Activated T-cell treated with anti-CD3 and anti-CD28 coated beads for 1 hour (primary cell): ENCODE results near the gene FAM13B.
A peak's percentile ranks its signal among the peaks of the same experiment; 100 is the strongest.
"Not testable (repeated sequence)": the region's sequence is repeated elsewhere in the genome, so short reads cannot be mapped to it uniquely, and the experiment has no call there.

Experiments used
- DNase-seq: peaks from one replicate; pipeline ENCODE4 v3.0.0-alpha.2; 2020; ENCODE audit warnings: low read depth

FAM13B gene

DNA sequence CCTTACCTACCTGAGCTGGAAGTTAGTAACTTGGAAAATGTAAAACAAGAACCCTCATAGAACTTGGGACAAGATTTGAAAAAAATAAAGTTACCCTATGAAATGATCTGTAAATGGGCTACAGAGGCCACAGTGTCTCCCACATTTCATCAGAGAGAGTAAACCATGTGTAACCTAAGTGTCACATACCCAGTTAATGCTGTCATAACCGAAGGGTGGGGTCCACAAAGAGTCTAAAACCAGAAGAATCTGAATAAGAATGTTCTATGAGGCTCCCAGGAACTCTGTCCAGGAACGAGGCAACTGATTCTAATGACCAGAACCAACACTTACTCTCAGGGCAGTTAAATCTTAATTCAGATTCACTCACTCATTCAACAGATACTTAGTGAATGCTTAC is 1.0 kb upstream of the FAM13B start:
- DNase-seq = no peak

DNA sequence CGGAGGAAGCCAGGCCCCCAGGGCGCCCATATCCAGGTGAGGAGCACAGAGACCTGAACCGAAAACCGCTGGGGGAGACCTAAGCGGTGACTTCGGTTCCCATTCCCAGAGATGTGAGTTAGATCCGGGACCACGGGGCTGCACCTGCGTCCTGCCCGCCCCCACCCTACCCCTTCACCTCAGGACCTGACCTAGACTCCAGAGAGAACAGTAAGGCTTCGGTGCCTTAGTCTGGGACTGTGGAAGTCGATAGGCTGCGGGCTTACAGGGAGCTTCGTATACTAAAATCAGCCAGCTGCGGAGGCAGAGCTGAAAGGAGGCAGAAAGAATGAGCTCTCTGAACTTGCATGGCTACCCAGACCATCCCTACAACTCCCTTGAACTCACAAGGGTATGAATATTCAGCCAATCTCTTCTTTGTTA is 518 bp upstream of the FAM13B start:
- no peak for DNase-seq

DNA sequence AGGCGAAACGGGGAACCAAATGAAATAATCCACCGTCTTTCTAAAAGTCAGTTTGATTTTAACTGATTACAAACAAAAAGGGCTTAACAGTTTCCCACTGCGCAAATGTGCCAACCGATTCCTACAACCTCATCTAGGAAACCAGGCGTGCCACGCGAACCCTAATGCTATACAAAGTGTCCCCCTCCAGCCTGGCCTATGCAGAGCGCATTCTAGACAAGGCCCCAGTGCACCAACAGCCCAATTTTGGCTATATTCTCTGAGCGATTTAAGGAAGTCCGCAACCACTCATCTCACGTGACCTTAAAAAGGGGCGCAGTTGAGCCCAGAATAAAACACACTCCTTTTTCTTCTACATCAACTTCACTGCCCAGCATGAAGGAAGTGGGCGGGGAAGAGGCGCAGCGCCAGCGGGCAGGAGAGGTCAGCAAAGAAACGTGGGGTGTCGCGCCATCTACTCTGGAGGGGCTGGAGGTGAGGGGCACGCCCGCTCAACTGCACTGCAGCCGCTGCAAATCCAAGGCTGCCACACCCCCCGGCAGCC is 779 bp downstream of the FAM13B start:
- peak; percentile 21 for DNase-seq

DNA sequence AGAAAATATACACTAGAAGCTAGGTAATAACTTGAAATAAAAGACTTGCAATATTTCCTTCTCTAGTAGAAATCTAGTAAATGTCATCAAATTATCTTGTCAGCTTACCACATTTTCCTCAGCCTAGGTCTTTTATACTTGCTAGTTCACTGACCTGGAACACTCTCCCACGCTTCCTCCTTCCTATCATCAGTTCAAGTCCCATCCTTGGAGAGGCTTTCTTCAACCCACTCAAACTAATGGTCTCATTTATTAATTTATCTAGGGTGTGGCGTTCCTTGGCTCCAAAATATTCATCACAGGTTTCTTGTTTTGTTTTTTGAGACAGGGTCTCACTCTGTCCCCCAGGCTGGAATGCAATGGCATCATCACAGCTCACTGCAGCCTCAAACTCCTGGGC is 2.9 kb downstream of the FAM13B start:
- no peak for DNase-seq

DNA sequence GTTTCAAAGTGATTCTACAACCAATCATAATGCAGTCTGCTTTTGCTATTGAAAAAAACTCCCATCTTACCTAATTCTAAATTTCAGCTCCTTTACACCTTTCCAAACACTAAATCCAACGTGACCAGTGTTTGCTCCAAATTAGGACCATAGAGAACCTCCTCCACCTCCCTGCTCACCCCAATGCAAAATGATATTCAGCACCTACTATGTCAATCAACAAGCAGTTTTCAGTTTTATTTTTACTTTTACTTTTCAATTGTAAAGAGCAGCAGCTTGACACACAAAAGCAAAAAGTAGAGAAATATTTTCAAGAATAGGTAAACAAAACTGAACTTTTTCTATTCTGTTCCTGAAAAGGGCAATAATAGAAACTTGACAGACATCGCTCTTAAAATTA is 3.4 kb downstream of the FAM13B start:
- DNase-seq = no peak

DNA sequence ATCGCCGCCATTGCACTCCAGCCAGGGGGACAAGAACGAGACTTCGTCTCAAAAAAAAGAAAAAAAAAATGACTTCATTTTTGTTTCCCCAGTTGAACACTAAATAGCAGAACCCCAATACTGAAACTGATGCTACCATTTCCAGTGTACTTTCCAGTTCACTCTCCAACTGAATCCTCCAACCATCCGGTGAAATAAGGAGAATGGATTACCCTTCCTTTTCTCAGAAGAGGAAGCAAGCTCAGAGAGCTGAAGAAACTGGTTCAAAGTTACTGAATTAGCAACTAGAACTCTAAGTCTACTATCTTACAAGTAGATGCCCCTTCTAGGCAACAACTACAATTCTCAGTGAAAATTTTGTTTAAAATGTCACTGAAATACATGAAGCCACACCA is 3.9 kb downstream of the FAM13B start:
- DNase-seq = no peak

DNA sequence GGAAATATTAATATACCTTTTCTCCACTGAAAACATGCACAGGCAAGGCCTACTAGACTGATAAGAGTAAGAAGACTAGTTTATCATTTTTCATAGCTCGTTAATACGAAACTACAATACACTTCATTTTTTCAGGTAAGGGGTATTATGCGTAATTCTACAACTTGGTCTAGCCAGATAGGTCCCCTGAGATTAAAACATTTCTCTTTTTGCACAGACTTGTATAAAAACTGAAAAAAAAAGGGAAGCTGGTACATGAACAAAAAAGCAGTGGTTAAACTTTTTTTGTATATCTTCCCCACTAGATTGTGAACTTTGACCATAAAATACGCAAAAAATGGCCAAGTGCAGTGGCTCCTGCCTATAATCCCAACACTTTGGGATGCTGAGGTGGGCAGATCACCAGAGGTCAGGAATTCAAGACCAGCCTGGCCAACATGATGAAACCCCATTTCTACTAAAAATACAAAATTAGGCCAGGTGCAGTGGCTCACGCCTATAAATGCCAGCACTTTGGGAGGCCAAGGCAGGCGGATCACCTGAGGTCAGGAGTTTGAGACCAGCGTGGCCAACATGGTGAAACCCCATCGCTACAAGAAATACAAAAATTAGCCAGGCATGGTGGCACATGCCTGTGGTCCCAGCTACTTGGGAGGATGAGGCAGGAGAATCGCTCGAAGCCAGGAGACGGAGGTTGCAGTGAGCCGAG is 4.5 kb downstream of the FAM13B start:
- not testable (repeated sequence) for DNase-seq

DNA sequence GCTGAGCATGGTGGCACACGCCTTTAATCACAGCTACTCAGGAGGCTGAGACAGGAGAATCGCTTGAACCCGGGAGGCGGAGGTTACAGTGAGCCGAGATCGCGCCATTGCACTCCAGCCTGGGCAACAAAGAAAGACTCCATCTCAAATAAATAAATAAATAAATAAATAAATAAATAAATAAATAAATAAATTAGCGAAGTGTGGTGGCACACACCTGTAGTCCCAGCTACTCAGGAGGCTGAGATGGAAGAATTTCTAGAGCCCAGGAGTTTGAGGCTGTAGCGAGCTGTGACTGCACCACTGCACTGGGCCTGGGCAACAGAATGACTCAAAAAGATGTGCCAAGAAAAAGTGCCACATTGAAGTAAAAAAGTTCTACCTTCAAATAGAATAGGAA is 6.1 kb downstream of the FAM13B start:
- not testable (repeated sequence) for DNase-seq

DNA sequence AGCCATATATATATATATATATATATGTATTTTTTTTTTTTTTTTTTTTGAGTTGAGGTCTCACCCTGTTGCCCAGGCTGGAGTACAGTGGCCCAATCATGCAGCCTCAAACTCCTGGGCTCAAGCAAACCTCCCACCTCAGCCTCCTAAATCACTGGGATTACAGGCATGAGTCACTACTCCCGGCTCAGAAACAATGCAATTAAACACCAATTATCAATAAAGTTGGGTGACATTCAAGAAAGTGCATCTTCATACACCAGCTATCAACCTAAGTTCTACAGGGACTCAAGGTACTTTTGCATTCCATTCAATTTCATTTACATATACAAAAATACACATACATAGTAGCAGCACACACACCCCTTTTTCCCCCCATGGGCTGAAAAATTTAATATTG is 7.6 kb downstream of the FAM13B start:
- no peak for DNase-seq

DNA sequence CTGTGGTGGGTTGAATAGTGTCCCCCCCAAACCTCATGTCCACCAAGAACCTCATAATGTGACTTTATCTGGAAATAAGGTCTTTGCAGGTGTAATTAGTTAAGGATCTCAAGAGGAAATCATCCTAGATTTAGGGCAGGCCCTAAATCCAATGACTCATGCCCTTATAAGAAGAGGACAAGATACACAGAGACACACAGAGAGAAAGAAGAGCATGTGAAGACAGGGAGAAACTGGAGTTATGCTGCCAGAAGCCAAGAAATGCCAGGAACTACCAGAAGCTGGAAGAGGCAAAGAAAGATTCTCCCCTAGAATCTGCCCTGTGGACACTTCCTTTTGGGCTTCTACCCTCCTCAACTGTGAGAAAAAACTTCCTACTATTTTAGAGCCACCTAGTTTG is 8.8 kb downstream of the FAM13B start:
- DNase-seq = no peak

DNA sequence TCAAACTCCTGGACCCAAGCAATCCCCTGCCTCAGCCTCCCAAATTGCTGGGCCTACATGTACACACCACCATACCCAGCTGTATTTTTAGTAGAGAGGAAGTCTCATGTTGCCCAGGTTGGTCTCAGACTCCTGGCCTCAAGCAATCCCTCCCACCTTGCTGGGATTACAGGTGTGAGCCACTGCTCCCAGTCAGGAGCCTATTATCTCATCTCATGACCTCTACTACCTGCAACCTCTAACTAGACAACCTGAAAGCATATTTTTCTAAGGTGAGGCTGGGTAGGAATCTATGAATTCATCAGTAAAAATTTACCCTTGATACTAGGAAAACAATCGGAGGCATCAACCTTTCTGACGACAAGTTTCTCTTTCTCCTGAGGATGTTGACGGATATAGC is 10.0 kb downstream of the FAM13B start:
- DNase-seq = no peak

DNA sequence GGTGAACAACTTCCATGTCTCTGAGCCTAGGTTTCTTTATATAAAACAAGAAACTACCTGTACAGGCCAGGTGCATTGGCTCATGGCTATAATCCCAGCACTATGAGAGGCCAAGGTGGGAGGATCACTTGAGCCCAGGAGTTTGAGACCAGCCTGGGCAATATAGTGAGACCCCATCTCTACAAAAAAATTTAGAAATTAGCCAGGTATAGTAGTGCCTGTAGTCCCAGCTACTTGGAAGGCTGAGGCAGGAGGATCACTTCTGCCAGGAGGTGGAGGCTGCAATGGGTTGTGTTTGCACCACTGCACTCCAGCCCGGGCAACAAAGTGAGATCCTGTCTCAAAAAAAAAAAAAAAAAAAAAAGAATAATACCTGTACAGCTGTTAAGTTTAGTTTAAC is 11.1 kb downstream of the FAM13B start:
- DNase-seq = no peak

DNA sequence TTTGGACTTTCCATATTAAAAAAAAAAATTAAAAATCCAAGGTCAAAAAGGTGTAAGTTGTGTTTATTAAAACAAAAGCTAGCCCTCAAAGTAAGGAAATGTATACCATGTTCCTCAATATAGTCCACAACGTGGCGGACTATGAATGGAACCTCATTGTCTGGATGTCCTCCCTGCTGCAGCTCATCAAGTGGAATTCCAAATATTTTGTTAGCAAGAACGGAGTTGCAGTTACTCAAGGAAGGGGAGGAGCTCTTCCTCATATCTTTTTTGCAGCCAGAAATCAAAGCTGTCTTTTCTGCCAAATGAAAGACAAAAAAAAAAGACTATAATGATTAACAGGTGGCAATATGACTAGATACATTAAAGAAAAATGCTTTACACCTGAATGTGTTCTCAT is 14.0 kb downstream of the FAM13B start:
- DNase-seq = no peak

DNA sequence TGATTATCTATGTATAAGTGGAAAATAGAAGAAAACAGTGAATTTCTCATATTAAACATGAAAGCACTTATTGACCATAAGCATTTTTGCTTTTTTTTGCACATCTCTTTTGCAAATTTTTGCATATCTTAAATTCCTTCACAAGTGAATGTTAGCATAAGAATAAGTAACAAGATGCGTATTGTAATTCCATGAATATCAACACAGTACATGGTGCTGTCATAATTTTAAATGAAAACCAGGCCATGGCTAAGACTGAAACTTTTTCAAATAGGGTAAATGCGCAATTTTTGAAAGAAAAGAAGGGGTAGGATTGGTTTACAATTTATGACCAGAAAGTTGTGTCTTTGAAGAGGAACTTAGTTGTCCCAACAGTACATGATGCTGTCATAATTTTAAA is 17.0 kb downstream of the FAM13B start:
- no peak for DNase-seq

DNA sequence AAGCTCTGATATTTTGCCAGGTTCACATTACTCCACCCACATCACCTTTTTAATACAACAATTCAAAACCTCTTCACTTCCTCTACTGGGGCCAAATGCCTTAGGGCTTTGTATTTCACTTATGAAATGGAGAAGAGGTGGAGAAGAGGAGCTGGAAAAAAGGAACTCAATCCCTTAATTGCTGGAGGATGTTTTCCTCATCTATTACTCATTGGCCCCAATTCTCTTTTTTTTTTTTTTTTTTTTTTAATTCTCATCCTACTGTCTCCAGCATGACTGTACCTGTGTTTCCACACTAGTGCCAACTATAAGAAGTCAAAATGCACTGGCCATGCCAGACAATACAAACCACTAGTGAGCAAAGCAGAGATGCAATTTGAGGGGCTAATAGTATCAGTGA is 20.9 kb downstream of the FAM13B start:
- no peak for DNase-seq

DNA sequence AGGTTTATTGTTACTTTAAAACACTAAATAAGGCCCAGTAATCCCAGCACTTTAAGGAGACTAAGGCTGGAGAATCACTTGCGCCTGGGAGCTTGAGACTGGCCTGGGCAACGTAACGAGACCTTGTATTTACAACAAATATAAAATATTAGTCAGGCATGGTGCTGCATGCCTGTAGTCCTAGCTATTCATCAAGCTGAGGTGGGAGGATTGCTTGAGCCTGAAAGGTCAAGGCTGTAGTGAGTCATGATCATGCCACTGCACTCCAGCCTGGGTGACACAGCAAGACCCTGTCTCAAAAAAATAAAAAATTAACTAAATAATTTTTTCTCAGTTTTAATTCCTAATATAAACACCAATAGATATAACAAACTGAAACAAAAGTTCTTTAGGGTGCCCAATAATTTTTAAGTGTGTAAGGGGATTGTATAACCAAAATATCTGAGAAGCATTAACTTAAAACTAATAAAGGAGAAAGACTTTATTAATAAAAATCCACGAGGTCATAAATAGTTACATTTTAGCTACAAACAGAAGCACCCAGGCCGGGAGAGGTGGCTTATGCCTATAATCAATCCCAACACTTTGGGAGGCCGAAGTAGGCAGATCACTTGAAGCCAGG is 32.7 kb downstream of the FAM13B start:
- DNase-seq = no peak

DNA sequence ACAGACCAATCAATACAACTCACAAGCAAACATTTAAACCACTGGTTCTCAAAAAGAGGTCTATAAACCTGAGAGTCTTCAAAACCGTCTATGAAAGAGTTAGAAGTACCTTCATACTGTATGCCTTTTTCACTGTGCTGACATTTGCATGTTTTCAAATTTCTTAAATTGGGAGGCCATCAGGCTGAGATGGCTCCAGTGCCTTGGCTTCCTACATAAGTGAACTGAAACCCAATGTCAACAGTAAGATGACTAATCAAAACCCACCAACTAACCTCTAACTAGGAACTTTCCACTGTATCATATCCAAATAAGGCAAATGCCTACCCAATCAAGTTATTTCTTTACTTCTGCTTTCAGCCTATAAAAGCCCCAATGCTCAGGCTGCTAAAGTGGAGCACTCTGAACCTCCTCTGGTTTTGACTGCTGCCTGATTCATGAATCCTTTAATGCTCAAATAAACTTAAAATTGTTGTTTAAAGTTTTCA is 35.1 kb downstream of the FAM13B start:
- no peak for DNase-seq

DNA sequence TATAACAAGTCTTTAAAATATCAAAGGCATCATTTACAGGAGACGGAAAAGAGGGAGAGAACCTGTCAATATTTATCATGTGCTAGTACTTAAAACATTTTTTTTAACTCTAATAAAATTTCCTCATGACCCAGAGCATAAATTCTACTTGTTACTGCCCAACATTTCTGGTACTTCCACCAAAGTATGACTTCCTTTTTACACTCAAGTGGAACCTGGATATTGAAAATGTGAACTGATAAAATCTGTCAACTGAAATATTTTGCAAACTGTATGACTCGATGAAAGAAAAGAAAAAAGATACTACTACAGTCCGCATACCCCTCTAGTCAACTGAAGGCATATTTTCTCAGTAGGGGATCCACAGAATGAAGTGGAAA is 37.1 kb downstream of the FAM13B start:
- DNase-seq = no peak

DNA sequence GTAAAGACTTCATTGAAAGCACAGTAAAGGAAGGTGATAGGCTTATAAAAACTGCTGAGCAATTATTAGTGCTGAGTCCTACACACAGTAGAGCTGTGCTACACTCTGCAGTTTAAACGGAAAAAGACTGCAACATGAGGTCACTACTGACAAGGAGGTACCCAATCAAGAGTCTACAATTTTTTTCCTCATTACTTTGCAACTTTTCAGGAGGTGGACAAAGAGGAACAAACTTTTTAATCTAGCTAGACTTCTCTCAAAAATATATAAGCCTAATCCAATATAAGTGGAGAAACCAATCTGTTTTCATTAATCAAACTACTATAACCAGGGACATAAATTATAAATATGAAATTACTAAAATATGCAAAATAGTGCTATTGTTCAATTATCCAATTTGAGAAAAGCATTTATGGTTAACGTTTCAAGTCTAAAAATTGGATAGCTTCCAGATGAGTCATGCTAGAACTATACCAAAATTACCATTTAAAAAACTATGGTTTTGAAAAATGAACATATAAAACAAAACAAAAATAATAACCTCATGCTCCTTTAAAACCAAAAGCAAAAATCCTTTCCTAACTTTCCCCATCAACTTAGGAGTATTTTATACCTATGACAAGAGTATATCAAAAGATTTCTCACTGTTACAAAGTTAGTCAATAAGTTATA is 37.7 kb downstream of the FAM13B start:
- no peak for DNase-seq

DNA sequence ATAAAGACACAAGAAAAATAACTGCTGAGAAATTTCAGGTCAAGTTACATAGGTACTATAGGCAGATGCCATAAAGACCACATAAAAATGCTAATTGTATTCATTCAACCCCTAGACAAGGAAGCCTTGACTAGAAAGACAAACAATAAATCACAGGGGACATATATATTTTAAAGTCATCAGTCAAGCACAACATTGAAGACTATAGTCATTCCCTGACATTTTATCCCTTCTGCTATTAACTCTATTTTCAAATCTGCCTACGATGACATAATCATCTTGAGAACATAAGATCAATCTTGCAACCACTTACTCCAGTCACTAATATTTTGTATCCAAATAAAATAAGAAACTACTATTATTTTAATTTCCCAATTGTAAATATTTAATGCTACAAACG is 38.3 kb downstream of the FAM13B start:
- DNase-seq = no peak

DNA sequence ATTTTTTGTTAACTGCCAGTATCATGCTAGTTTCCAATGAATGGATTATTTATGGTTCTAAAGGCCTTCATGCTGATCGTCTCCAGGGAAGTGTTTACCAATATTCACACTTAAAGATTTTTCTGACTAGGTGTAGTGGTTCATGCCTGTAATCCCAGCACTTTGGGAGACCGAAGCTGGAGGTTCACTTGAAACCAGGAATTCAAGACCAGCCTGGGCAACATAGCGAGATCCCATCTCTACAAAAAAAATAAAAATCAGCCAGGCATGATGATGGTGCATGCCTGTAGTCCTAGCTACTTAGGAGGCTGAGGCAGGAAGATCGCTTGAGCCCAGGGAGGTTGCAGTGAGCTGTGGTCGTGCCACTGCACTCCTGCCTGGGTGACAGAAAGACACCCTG is 43.5 kb downstream of the FAM13B start:
- DNase-seq = no peak

DNA sequence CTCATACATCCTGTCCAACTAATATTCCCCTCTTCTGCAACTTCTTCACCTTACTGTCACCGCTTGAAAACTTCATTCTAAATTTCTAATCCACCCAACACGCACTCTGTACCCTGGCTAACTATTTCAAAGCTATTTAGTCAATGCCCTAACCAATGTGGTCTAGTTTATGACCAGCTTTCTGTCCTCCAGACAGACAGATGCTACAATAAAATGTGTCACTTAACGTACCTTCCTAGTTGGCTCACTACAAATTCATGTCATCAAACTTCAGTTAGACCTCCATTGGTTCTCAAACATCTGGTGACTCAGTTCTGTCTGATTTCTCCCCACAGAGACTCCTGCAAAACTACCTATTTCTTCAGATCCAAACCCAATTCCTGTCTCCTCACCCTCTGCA is 57.7 kb downstream of the FAM13B start:
- no peak for DNase-seq

DNA sequence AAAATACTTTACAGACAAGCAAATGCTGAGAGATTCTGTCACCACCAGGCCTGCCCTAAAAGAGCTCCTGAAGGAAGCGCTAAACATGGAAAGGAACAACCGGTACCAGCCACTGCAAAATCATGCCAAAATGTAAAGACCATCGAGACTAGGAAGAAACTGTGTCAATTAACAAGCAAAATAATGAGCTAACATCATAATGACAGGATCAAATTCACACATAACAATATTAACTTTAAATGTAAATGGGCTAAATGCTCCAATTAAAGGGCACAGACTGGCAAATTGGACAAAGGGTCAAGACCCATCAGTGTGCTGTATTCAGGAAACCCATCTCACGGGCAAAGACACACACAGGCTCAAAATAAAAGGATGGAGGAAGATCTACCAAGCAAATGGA is 62.5 kb downstream of the FAM13B start:
- not testable (repeated sequence) for DNase-seq
